ENCODE results near the gene ARID2.

The ARID2 gene

GRCh38 chr12:45878630-45879255 lies 149.2 kb downstream of the ARID2 start:
- Histone ChIP-seq H3K27me3 (ENCODE audit: control insufficient read depth, insufficient read depth, low read length) (no peaks in the 10 kb centered on the region), H3K79me2 (peaks cover 10% of the 10 kb centered on the region), H3K9ac (no peak overlapping the region), H2AFZ (no peak overlapping the region), H3K4me3 (ENCODE audit: low read depth, low read length) (no peak overlapping the region), H3K9me3 (ENCODE audit: control insufficient read depth, low read length) (no peaks in the 10 kb centered on the region), H3K36me3 (ENCODE audit: control insufficient read depth, insufficient read depth, low read length) (no peaks in the 10 kb centered on the region), H3K27ac (no peak overlapping the region), H3K4me1 (peaks cover 5% of the 10 kb centered on the region), H3K4me2 (ENCODE audit: low read length) (no peak overlapping the region)
- TF ChIP-seq CTCF (IDR thresholded peaks at IDR 0.05) = no peak

- Histone ChIP-seq H3K9ac (no peak overlapping the region), H3K27me3 (ENCODE audit: control insufficient read depth, insufficient read depth, low read length) (no peaks in the 10 kb centered on the region), H3K79me2 (peaks cover 9% of the 10 kb centered on the region), H3K36me3 (ENCODE audit: control insufficient read depth, insufficient read depth, low read length) (no peaks in the 10 kb centered on the region), H3K27ac (no peak overlapping the region), H3K9me3 (ENCODE audit: control insufficient read depth, low read length) (no peaks in the 10 kb centered on the region), H2AFZ (no peak overlapping the region), H3K4me2 (ENCODE audit: low read length) (no peak overlapping the region), H3K4me3 (ENCODE audit: low read depth, low read length) (no peak overlapping the region), H3K4me1 (peaks cover 5% of the 10 kb centered on the region)
- TF ChIP-seq CTCF (IDR thresholded peaks at IDR 0.05) = no peak
Observed at GRCh38 chr12:45879363-45879895, 149.9 kb downstream of the ARID2 start.

GRCh38 chr12:45880533-45880932 lies 151.0 kb downstream of the ARID2 start:
- Histone ChIP-seq H3K36me3 (ENCODE audit: control insufficient read depth, insufficient read depth, low read length) (no peaks in the 10 kb centered on the region), H3K4me2 (ENCODE audit: low read length) (no peak overlapping the region), H3K4me3 (ENCODE audit: low read depth, low read length) (no peak overlapping the region), H3K79me2 (peaks cover 6% of the 10 kb centered on the region), H3K27ac (no peak overlapping the region), H3K9me3 (ENCODE audit: control insufficient read depth, low read length) (no peaks in the 10 kb centered on the region), H3K27me3 (ENCODE audit: control insufficient read depth, insufficient read depth, low read length) (no peaks in the 10 kb centered on the region), H3K4me1 (peaks cover 5% of the 10 kb centered on the region), H2AFZ (no peak overlapping the region), H3K9ac (no peak overlapping the region)
- TF ChIP-seq CTCF (IDR thresholded peaks at IDR 0.05) = no peak

- H3K27ac ChIP-seq = no peak overlapping the region
- H3K4me1 ChIP-seq = peaks cover 4% of the 10 kb centered on the region
- H3K27me3 ChIP-seq (ENCODE audit: control insufficient read depth, insufficient read depth, low read length) = no peaks in the 10 kb centered on the region
- TF ChIP-seq CTCF (IDR thresholded peaks at IDR 0.05) = no peak
- no peaks in the 10 kb centered on the region for H3K36me3 ChIP-seq (ENCODE audit: control insufficient read depth, insufficient read depth, low read length)
- no peak overlapping the region for H2AFZ ChIP-seq
- H3K4me3 ChIP-seq (ENCODE audit: low read depth, low read length) = no peak overlapping the region
- no peaks in the 10 kb centered on the region for H3K79me2 ChIP-seq
- no peaks in the 10 kb centered on the region for H3K9me3 ChIP-seq (ENCODE audit: control insufficient read depth, low read length)
- no peak overlapping the region for H3K9ac ChIP-seq
- no peak overlapping the region for H3K4me2 ChIP-seq (ENCODE audit: low read length)
Observed at GRCh38 chr12:45883187-45883586, 153.7 kb downstream of the ARID2 start.

- no peak for TF ChIP-seq CTCF (IDR thresholded peaks at IDR 0.05)
- H3K9ac ChIP-seq = no peak overlapping the region
Observed at GRCh38 chr12:45886685-45887084, 157.2 kb downstream of the ARID2 start.

More at GRCh38 chr12:45886685-45887084, 157.2 kb downstream of the ARID2 start:
- Histone ChIP-seq H3K4me2 (ENCODE audit: low read length) (no peak overlapping the region), H3K27me3 (ENCODE audit: control insufficient read depth, insufficient read depth, low read length) (no peaks in the 10 kb centered on the region), H3K9me3 (ENCODE audit: control insufficient read depth, low read length) (no peaks in the 10 kb centered on the region), H3K4me1 (no peaks in the 10 kb centered on the region), H2AFZ (no peak overlapping the region), H3K36me3 (ENCODE audit: control insufficient read depth, insufficient read depth, low read length) (no peaks in the 10 kb centered on the region), H3K79me2 (no peaks in the 10 kb centered on the region), H3K27ac (no peak overlapping the region), H3K4me3 (ENCODE audit: low read depth, low read length) (no peak overlapping the region)

All from parathyroid adenoma (tissue), 2 donors.